NOMO-1 treated with dmso at 0.1 percent for 144 hours (cell line): ENCODE results near the gene MYLK.
"Not testable (repeated sequence)": the region's sequence is repeated elsewhere in the genome, so short reads cannot be mapped to it uniquely, and the experiment has no call there.

ENCODE experiments used
- DNase-seq: peaks from one replicate; lab custom pipeline; 2025; ENCODE audit not compliant: unreplicated experiment; lab: John Stamatoyannopoulos, UW

The MYLK gene

GRCh38 chr3:123608263-123608937, 275.7 kb downstream of the MYLK start:
- no peak for DNase-seq

DNA sequence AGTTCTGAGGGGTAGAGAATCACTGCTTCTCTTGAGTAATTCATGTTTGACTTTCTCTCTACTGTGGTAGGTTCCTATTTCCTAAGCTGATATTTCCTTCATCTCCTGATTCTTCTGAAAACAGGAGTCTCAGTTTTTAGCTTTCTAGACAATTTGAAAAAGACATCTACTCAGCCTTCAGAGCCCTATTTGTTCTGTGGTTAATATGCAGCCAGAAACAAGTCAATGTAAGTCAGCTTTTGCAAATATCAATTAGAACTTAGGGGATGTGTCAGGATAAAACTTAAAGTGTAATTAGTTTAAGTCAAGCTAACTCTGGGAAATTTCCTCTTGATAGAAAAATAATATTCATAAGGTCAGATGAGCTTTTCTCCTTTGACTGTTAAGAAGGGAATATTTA, 277.6 kb downstream of the MYLK start:
- no peak for DNase-seq

- no peak for DNase-seq
Measured at GRCh38 chr3:123605789-123606234, 278.3 kb downstream of the MYLK start.

GRCh38 chr3:123603153-123603552, 281.0 kb downstream of the MYLK start:
- not testable (repeated sequence) for DNase-seq

GRCh38 chr3:123602325-123602724, 281.8 kb downstream of the MYLK start:
- DNase-seq = no peak

DNA sequence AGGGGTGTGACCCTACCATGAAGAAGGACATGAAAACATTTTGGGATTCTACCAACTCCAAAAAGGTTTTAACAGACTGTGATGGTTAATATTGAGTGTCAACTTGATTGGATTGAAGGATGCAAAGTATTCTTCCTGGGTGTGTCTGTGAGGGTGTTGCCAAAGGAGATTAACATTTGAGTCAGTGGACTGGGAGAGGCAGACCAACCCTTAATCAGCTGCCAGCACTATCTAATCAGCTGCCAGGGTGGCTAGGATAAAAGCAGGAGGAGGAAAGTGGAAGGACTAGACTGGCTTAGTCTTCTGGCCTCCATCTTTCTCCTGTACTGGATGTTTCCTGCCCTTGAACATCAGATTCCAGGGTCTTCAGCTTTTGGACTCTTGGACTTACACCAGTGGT, 283.3 kb downstream of the MYLK start:
- DNase-seq = not testable (repeated sequence)

- DNase-seq = no peak
Measured at GRCh38 chr3:123597561-123597960, 286.6 kb downstream of the MYLK start.

DNA sequence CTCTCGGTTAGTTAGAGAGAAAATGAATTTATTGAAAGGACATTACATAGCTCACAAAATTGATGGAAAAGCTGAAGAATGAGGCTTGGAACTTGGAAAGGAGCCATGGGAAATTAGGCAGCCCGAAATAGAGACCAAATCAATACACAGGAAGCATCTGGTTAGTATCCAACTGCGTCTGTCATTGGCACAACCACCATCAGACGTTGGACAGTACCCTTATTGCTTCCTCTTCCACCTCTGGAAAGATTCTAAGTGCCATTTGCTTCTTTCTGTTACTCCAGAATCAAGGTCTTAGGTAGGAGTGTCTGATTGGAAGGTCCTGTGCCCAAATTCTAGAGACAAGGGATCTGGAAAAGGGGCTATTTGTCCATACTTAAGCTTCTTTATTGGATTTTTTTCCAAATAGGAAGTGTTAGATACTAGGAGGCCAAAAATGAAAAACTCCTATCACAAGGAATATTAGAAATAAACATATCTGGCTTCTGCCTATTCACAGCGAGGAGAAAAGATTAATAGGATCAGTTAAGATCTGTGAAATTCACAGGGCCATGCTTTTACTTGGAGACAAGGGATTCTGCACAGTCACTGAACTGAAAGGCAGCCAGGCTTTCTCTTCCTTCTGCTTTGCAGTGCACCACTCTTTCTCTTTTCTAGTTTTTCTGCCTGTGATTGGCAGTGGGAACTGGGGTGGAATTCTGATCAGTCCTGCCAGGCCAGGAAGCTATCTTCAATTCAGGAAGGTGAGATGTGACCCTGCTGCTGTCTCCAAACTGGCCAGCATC, 288.5 kb downstream of the MYLK start:
- no peak for DNase-seq

DNA sequence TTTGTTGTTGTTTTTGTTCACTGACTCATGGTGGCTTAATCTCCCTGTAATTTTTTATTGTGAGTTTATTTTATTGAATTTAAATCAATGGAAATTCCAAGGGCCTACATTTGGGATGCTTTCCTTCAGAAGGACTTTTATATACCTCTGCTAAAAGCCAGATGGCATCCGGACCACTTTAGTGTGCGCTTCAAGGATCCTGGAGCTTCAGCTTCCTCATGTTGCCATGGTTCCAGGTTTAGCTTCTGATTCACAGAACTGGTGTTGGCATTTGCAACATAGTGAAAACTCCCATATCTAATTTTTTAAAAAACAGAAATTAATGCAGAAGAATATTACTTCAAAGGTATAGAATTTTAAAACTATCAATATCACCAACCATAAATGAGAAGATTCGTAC, 290.8 kb downstream of the MYLK start:
- DNase-seq = no peak

- no peak for DNase-seq
Measured at GRCh38 chr3:123590685-123591450, 293.3 kb downstream of the MYLK start.

DNA sequence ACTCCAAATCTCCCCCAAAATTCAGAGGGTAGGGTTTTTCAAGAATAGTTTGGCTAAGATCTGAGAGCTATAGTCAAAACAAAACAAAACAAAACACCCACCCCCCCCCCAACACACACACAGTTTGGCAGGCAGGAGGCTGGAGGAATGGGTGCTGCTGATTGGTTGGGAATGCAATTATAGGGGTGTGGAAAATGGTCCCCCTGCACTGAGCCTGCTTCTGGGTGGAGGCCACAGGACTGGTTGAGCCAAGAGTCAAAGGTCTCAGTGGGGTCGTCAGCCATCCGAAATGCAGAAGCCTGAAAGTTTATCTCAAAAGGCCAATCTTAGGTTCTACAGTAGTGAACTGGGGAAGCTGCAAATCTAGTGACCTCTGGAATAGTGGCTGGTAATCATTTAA, 296.7 kb downstream of the MYLK start:
- DNase-seq = no peak

DNA sequence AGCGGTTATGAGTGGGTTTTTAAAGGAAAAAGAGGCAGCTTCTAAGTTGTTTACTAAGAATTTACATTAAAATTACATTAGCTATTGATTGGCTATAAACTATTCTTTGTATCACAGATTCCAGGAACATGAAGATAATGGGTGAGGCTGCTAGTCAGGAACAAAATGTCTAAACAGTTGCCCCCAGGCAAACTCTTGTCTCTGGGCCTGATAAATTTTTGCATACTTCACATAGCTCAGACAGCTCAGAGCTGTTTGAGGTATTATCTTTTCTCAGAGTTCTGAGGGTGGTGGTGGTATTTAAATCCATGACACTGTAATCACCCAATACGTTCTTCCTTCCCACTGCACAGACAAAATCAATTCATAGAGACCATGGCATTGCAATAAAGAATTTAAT, 297.2 kb downstream of the MYLK start:
- DNase-seq = no peak

- peak; percentile 25 for DNase-seq
Measured at GRCh38 chr3:123586131-123586530, 298.0 kb downstream of the MYLK start.

- peak; percentile 96 for DNase-seq
Measured at GRCh38 chr3:123584988-123585937, 298.9 kb downstream of the MYLK start, which contains the start of gene HACD2. Gene HACD2, minus strand, starts transcription at chr3:123585053. Its CDS starts 26 bp downstream, at chr3:123585027.

DNA sequence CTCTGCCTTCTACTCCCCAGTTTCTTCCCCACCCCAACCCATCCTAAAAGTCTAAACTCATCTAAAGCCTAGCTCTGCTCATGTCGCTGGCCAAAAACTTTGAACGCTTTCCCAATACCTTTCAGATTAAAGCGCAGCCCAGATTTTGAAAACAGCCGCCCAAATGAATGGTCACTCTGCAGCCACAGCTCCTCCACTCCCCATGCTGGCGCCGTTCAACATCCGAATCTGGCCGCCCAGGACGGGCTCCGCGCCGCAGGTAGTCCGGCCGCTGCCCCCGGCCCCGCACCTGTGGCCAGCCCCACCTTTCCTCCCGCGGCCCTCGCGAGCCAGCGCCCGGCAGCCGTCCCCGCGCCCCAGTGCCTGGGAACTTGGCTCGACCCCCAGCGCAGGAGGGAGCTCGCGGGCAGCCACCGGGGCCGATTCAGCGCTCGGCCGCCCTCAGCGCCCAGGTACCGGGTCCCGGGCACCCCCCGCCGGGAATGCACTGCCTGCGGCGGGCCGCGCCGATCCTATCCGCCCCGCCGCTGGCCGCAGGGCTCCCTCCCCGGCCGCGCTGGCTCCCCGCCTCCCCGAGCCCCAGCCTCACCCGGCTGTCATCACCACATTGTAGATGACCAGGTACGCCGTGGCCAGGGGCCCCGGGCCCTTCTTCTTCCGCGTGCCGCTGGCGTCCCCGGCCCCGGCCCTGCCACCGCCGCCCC, 299.7 kb downstream of the MYLK start:
- no peak for DNase-seq

DNA sequence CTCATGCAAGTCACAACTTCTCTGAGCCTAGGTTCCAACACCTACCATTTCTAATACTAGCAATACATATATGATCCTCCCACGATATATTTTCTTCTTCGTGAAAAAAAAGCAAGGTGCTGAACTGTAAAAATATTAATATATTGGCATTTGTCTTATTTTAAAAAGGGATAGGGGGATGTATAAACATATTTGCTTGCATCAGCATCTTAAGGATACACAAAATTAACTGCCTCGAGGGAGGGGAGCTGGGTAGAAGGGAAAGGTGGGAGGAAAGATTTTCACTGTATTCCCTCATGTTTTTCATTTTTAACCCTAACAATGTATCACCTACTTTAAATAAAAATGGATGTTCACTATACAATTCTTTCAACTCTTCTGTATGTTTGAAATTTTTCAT, 300.6 kb downstream of the MYLK start:
- no peak for DNase-seq

DNA sequence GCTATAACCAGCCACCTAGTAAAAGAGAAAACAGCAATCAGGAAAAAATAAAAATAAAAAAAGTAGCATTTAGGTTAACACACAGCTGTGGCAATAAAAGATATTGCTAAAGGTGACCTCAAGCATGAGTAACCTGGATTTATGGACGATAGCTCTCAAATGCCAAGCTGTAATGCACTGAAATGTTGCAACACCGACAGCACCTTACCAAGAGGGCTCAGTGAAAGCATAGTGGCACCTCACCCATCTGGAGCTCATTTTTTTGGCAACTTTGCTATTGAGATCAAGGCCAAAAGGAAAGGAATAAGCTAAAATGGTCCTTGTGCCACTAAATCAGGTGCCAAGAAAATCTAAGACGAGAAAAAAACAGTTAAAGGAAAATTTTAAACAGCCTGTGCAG, 301.8 kb downstream of the MYLK start:
- no peak for DNase-seq

GRCh38 chr3:123576122-123576521, 308.0 kb downstream of the MYLK start:
- DNase-seq = no peak

- DNase-seq = no peak
Measured at GRCh38 chr3:123571973-123572365, 312.2 kb downstream of the MYLK start.
